Erythroblast (primary cell): ENCODE data around the gene ZNF208.
"Not testable (repeated sequence)": the region's sequence is repeated elsewhere in the genome, so short reads cannot be mapped to it uniquely, and the experiment has no call there.

Source experiments
- DNase-seq, 2 experiments: peaks; one replicate each; lab custom pipeline; 2025; lab: John Stamatoyannopoulos, UW
- GATA1 ChIP-seq: IDR thresholded peaks from 2 replicates; pipeline ENCODE4 v1.6.1; 2011; ENCODE audit warnings: low read depth, mild to moderate bottlenecking, control low read depth, low read length, moderate library complexity
- POLR2A ChIP-seq: IDR thresholded peaks from 2 replicates; pipeline ENCODE4 v1.6.1; 2011; ENCODE audit warnings: mild to moderate bottlenecking, low read length

The ZNF208 gene

DNA sequence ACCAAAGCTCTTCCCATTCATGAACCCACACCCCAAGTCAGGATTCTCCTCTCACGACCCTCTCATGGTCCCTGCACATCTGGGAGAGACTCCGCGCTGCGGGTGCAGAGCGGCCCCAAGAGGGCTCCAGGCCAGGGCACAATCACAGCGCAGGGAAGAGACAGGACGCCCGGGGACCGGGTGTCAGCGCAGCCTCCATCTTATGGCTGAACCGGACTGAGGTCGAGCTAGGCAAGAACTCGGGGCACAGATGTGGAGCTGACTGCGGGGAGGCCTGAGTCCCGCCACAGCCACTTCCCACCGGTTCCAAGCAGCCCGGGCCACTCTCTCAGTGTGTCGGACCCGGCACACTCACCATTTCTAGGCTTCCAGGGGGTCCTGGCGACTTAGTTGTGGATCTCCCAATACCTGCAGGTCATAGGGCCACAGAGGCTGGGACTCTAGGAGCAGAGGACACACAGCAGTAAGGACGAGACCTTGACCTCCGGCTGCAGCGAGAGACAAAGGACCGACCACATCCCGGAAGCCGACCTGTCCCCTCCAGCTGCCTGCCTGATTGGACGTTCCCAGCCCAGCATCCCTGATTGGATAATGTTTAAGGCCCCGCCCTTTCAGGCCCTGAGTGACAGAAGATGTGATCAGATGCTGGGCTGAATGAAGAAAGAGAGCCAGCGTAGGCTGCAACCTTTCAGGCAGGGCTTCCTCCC is at the start of gene ZNF208:
Gene ZNF208, minus strand, starts transcription at position 507 of the 707 bp plus-strand sequence. Its CDS starts 149 bp downstream, at position 358.
- not testable (repeated sequence) for DNase-seq

DNA sequence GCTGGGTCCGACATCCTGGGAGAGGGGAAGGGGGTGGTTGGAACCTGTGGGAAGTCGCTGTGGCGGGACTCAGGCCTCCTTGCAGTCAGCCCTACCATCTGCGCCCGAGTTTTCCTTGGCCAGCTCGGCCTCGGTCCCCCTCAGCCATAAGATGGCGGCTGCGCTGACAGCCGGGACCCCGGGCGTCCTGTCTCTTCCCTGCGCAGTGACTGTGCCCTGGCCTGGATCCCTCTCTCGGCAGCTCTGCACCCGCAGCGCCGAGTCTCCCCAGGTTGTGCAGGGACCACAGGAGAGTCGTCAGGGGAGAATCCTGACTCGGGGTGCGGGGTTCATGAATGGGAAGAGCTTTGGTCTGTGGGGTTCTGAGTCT is 41.9 kb upstream of the ZNF208 start:
- TF ChIP-seq POLR2A = no peak
- no peak for TF ChIP-seq GATA1
- DNase-seq = no peak

DNA sequence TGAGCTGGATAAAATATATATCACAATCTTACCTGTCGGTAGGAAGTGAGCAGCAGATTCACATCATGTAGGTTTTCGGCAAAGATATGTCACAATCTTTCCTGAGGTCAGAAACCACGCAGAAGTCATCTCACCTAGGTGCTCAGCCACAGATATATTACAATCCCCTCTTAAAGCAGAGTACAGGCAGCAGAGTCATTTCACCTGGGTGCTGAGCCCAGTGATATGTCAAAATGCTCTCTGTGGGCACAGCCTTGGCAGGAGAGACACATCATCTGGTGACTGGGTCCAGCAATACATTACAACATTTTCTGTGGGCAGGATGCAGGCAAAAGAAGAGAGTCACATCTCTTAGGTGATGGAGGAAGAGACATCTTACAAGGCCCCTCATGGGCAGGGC is 30.4 kb upstream of the ZNF208 start:
- not testable (repeated sequence) for DNase-seq

DNA sequence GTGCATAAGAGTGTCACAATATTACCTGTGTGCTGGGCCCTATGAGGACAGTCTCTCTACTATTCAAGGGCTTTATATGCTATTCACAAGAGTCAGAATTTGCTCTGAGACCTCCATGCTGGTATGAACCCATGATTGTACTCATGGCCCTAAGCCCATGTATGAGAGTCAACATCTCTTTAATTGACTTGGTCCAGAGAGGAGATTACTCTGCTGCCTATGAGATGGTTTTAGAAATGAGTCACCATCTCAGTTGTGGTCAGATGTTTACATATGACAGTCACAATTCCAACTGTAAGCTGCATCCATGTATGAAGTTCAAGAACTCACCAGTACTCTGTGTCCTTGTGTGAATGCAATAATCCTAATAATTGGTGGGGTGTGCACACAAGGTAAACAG is 19.9 kb upstream of the ZNF208 start:
- no peak for DNase-seq
- TF ChIP-seq POLR2A = no peak
- TF ChIP-seq GATA1 = no peak

DNA sequence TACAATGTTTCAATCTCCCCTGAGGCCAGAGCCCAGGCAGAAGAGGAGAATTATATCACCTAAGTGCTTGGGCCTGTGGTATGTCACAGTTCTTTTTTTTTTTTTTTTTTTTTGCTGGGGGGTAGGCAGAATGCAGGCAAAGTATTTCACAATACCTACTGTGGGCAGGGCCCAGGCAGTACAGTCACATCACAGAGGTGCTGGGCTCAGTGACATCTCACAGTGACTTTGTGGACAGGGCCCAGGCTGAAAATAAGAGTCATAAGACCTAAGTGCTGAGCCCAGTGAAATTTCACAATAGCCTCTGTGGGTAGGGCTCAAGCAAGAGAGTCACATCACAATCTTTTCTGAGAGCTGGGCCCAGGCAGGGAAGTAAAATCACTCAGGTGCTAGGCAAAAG is 15.9 kb upstream of the ZNF208 start:
- no peak for DNase-seq
- no peak for TF ChIP-seq POLR2A
- TF ChIP-seq GATA1 = no peak

DNA sequence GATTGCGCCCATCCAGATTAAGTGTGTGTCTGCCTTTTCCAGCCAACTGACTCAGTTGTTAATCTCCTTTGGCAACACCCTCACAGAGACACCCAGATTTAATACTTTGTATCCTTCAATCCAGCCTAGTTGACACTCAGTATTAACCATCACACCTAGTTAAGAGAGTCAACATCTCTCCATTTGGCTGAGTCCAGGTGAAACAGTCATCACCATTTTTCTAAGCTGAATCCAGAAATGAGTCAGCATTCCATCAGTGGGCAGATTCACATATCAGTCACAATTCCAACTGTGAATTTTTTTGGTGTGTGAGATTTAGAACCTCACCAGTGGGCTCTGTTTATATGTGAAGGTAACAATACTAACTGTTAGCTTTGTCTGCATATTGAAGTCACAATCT is 14.8 kb upstream of the ZNF208 start:
- DNase-seq = not testable (repeated sequence)

DNA sequence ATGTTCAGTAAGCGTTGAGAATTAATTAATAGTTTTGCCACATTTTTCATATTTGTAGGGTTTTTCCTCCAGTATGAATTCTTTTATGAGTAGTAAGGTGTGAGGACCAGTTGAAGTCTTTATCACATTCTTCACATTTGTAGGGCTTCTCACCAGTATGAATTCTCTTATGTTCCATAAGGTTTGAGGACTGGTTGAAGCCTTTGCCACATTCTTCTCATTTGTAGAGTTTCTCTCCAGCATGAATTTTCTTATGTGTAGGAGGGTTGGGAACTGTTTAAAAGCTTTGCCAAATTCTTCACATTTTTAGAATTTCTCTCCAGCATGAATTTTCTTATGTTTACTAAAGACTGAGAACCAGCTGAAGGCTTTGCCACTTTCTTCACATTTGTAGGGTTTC is 40.3 kb downstream of the ZNF208 start:
- TF ChIP-seq POLR2A (no peak), GATA1 (no peak)
- no peak for DNase-seq

DNA sequence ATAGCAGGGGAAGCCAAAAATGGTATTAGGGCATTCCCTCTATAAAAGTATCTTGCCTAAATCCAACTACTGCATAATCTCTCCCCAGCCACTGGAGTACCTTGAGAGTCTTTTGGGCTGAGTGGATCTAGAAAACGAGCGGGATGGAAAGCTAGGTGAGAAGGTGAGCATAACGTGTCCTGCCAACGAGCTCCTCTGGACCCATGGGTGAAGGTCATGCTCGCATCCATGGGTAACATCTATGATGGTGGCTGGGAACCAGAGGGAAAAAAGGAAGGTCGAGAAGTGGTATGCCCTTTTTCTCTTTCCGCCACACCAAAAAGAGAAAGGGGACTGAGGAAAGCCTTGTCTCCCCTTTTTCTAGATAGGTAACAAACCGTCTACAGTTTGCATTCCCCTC is 63.0 kb downstream of the ZNF208 start:
- peak; percentile 25 to 37 for DNase-seq
- TF ChIP-seq POLR2A = no peak
- no peak for TF ChIP-seq GATA1

DNA sequence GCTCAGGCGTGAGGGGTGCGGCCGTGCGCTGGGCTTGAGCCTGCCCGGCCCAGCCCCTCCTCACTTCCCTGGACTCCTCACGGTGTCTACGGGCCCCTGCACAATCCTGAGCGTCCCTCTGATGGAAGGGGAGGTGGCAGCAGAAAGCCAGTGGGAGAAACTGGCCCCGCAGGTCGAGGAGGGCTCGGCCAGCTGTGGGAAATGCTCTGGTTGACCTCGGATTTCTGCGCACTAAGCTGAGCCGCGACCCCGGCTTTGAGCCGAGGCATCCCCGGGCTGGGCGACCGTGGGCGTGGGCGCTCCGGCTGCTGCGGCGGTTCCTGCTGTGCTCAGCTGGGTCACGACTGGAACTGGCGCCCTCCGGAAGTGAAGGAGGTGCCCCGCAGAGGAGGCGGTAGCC is 70.1 kb downstream of the ZNF208 start:
- no peak for DNase-seq
- no peak for TF ChIP-seq GATA1
- no peak for TF ChIP-seq POLR2A

DNA sequence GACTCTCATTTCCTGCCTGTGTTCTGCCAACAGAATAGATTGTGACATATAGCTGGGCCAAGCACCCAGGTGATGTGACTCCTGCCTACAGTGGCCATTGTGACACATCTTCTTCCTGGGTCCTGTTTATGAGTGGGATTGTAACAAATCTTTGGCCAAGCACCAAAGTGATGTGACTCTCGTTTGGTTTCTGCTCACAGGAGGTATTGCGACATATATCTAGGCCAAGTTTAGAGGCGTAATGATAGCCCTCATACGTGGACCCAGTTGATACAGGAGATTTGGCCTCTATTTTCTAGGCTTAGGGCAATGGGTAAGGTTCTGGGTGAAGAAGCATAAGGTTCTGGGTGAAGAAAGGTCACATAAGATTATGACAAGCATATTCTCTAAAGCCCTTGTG is 76.2 kb downstream of the ZNF208 start:
- TF ChIP-seq GATA1 (no peak), POLR2A (no peak)
- no peak for DNase-seq

DNA sequence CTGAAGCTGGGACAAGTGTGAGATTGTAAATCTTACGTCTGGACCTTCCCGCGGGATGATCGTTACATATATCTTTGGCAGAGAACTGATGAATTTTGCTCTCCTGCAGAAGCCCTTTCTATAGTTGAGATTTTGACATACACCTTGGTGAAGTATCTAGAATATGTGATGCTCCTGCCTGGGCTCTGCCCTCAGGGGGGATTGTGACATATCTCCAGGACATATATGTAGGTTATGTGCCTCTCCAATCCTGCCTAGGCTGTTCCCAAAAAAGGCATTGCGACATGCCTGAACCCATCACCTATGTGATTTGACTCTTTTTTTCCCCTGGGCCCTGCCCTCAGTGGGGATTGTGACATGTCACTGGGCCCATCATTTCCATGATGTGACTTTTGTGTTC is 76.6 kb downstream of the ZNF208 start:
- no peak for TF ChIP-seq GATA1
- TF ChIP-seq POLR2A = no peak
- DNase-seq = no peak

DNA sequence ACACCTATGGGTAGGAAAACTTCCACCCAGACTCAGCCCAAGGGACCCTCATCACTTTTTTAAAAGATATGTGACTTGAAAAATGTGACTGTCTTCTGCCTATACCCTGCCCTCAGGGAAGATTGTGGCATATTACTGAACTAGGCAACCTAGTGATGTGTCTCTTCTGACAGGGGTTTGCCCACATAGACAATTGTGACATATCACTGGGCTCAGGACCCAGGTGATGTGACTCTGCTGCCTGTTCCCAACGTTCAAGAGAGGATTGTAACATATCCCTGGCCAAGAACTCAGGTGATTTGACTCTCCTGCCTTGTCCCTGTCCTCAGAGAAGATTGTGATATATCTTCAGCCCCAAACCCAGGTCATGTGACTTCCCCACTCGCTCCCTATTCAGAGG is 88.5 kb downstream of the ZNF208 start:
- no peak for DNase-seq
- TF ChIP-seq GATA1 = no peak
- TF ChIP-seq POLR2A = no peak

DNA sequence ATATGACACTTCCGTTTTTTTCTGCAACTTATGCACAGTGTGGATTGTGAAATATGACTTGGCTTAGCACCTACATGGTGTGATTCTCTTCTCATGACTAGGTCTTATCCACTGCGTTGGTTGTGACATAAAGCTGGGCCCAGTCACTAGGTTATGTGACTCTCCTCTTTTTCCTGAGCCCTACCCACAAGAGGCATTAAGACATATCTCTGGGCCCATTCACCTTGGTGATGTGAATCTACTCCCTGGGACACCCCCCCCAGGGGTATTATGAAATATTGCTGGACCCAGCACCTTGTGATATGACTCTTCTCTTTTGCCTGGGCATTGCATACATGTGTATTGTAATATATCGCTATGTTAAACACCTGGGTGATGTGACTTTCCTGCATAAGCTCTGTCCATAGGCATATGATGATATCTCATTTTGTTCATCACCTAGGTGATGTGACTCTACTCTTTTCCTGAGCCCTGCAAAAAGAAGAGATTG is 89.0 kb downstream of the ZNF208 start:
- DNase-seq = no peak
- TF ChIP-seq POLR2A = no peak
- no peak for TF ChIP-seq GATA1

DNA sequence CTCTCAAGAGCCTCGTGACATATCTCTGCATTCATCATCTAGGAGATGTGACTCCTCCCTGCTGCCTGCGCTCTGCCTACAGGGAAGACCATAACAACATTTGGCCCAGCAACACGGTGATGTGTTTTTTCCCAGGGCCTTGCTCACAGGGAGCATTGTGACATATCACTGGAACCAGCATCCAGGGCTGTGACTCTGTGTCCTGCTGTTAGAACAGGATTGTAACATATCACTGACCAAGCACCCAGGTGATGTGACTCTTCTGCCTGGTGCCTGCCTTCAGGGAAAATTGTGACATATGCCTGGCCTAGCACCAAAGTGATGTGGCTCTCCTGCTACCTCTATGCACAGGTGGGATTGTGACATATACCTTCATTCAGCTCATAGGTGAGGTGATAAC is 95.3 kb downstream of the ZNF208 start:
- no peak for TF ChIP-seq POLR2A
- no peak for TF ChIP-seq GATA1
- DNase-seq = no peak

DNA sequence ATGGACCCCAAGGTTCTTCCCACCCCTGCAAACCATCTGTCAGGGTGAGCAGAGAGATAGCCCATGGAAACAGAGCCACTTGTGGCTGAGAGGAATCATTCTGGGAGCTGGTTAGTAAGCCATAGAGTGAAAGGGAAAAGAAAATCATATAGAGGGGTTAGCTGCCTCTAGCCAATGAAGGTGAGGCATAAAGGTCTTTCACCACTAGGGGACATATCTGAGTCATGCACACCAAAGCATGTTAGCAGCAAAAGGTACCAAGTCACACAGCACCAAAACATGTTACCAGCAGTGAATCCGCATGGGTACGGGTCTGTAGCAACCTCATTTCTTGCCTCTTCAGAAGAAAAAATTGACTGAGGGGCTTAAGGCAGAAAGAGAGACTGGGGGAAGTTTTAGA is 98.1 kb downstream of the ZNF208 start:
- no peak for TF ChIP-seq POLR2A
- no peak for TF ChIP-seq GATA1
- no peak for DNase-seq
